NCI-H1694 treated with DMSO at 0.1 percent for 48 hours (cell line): ENCODE results near the gene COL23A1.

Experiments used
- DNase-seq: peaks from one replicate; lab custom pipeline; 2025; lab: John Stamatoyannopoulos, UW

Gene COL23A1

DNA sequence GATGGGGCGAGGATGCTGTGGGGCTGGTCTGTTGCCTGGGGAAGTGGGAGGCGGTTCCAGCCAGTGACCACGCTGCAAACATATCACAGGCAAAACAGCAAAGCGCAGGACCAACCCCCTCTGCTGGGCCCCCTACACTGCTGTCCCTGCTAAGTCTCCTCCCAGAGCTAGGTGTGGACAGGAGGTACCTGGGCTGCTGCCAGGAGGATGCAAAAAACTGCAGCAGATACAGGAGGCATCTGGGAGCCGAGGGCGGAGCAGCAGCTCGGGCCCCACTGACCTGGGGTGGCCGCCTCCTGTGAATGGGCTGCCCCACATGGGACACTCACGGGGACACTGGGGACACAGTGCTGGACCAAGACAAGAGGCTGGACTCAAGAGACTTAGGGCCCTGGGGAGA lies 309.6 kb downstream of the COL23A1 start:
- DNase-seq = no peak

DNA sequence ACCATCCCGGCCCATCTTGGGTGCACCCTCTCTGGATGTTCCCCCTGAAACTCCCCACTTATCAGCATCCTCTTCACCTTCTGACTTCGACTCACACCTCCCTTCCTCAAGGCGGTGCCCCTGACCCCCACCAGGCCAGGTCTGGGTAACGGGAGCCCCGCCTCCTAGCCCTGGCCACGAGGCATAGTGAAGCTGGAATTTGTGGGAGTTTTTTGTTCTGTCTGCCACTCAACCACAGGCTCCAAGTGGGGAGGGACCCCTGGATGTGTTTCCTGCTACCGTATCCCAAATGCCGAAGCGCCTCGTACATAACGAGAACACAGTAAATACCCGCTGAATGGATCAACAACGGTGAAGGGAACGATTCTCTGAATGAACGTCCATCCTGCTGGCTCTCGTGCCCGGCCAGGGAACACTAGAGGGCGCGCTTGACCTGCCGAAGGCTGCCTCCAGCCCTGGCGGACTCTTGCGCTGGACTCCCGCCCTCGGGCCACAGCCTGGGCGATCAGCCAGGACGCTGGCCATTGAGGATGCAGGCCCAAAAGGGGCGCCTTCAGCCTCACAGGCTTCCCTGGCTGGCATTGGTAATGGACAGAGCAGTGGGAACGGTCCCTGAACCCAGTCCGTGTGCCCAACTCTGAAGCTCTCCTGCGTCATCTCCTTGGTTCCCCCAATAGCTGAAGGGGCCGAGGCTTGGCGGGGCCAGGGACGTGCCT lies 310.3 kb downstream of the COL23A1 start:
- DNase-seq = peak; percentile 32

DNA sequence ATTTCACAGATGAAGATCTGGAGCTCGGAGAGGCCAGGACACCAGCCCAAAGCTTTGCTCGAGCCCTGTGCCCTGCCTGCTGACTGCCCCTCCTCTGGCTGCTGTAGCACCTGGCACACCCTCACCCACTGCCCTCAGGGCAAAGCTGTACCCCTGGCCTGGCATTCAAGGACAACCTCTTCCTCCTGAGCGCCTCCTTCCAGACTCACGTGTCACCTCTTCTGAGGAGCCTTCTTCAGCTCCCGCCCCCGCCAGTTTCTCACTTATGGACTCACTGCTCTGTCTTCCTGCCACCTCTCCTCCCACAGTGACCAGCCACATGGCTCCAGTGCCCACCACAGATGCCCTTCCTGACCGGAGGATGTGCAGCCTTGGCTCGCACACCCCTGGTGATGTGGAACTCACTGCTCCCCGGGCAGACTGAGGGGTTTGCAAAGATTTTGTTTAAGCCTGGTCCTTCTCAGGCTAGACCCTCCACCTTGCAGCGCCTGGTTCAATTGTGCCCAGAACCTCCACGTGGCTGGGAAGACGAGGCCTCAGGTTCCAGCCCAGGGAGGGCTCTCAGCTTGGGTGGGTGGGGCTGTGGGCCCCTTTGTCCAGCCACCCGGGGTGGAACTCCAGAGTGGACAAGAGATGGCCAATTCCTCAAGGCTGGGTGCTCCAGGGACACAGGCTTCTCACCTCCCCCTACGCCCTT lies 311.0 kb downstream of the COL23A1 start:
- no peak for DNase-seq

DNA sequence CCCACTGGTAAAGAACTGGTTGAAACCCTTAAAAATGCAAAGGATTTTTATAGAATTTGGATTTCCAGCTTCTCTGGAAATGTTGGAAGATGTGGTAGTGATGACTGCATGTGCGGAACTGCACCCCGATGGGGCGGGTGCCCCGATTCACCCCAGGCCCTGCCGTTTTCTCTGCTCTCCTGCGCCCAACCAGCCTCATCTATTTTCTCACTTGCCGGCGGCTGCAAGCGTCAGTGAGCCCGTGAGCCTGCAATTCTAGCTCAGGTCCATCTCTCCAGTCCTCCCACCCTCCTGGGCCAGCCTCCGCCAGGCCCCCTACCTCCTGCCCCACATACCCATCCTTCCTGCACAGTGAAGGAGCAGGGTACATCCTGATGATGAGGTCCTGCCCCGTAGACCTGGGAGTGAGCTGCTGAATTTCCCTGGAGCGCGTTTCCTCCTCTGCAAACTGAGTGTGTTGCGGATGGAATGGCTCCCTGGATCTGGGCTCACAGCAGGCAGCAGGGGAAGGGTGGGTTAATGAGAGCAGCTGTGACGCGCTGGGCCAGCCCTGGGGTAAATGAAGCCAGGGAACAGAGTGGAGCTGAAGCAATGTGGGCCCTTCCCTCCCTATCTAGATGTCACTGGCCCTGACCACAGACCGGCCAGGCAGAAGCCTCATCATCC lies 311.7 kb downstream of the COL23A1 start:
- no peak for DNase-seq

DNA sequence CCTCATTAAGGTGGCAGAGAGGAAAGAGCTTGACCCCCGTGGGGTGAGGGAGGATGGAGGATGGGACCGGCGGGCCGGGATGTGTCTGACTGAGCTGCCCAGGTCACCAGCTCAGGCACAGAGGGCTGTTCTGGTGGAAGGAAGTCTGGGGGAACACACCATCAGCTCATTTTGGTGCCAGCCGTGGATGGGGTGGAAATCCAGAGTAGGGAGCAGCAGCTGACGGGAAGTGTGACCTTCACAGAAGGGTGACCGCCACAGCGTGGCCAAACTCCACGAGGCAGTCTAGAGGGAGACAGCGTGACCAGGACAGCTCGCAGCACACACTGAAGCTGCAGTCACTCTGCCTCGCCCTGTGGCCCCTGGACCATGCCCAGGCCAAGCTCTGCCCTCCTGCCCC lies 312.3 kb downstream of the COL23A1 start:
- DNase-seq = no peak

DNA sequence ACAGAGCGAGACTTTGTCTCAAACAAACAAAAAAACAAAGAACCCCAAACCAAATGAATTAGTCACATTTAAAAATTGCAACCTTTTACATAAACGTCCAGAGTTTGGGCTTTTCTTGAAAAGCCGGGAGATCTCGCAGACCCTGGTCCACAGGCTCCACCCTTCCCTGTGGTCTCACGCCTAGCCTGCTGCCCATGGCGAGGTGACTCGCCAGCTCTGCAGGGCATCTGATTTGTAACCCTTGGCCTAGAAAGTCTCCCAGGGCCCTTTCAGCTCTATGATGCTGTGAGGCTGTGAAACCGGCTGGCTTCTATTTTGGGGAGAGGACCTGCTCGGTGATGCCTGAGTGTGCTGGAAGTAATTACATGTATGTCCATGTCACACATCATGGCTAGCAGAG lies 312.8 kb downstream of the COL23A1 start:
- DNase-seq = no peak

DNA sequence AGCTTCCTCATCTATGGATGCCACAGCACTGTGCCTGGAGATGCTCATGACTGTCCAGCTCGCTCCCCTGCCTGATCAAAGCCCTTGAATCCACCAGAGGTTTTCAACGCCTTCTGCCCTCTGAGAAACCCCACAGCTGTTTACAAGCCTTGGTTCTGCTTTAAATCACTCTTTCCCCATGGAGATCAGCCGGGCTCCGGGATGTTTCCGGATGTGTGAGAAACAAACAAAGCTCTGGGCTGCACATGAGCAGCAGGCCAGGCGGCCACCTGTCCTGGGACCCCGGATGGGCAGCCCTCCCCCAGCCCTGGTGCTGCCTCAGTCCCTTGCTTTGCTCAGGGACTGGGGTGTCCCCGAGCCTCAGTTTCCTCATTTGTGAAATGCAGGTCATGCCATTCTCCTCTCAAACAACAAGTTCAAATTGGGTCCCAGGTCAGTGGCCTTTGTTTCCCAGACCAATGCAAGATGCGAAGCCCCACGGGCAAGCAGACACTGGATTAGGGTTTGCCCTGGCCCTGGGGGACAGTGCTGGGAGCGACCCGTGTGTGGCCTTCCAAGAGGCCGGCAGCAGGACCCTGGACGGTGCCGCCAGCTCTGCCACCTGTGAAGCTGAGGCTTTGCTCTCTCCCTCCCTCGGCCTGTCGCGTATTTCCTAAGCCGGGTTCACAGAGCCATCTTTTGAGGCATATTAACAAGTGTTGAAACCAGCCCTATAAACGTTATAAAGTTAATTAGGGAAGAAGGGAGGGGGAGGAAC lies 315.2 kb downstream of the COL23A1 start:
- no peak for DNase-seq

DNA sequence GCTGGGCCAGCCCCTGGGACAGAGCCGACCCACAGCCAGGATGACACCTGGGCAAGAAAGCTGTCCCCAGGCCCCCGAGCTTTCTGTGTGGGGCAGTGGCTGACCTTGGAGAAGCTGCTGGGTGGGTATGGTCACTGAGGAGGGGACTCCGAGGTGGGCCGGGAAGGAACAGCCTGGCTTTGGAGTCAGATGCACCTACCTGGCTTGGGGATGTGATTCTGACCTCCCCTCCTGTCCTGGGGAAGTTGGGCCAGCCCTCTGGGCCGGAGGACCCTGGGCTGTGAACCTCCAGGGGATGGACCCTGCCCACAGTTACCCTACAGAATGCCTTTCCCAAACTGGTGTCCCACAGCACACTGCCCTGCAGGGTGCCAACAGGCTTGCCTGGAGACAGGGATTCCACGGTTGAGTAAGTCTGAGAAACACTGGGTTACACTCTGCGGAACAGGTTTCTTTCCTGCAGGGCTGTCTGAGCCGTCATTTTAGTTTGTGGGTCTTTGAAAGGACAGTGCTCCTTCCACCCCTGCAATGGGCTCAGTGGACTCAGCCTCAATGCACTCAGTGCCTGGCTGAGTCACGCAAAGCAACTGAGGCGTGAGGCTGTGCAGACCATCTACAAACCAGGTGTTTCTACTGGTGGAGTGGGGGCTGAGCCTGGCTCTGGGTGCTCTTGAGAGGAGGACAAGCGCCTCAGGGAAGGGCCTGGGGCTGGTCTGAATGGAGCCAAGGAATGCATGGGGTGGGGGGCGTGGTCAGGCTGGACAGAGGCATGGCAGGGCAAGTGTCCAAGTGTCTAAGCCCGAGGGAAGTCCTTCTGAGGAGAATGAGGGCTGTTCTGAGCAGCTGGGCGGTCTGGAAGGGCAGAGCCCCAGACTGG lies 316.3 kb downstream of the COL23A1 start:
- DNase-seq = no peak

DNA sequence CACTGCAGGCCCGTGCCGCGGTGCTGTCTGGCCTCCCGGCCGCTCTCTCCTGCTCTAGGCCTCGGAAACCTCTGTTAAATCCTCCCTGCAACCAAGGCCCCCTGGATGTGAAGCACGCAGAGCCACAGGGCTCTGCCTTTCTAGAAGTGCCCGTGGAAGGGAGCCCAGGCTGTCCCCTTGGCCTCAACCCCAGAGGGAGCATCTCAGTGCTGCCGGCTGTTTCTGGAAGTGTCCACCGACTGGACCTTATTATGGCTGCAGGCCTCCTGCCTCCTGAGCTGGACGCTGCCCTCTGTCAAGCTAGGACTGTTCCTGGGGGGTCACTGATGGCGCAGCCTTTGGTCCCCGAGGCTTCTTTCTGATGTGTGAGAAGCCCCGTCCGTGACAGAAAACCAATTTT lies 317.2 kb downstream of the COL23A1 start:
- no peak for DNase-seq

DNA sequence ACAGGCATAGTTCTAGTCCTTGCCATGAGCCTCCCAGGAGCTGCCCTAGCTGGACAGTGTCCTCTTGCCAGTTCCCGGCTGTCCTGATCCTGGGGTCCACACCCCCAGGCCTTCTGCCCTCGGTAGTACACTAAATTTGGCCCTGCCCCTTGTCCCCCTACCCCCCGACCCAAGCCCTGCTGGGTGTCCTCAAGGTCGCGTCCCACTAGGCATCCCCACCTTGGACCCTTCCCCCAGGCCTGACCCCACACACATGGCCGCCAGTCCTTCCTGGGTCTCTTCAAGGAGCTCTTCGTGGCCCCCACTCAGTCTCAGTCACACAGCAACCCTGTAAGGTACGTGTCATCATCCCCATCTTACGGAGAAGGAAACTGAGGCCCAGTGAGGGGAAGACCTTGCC lies 317.6 kb downstream of the COL23A1 start:
- no peak for DNase-seq

DNA sequence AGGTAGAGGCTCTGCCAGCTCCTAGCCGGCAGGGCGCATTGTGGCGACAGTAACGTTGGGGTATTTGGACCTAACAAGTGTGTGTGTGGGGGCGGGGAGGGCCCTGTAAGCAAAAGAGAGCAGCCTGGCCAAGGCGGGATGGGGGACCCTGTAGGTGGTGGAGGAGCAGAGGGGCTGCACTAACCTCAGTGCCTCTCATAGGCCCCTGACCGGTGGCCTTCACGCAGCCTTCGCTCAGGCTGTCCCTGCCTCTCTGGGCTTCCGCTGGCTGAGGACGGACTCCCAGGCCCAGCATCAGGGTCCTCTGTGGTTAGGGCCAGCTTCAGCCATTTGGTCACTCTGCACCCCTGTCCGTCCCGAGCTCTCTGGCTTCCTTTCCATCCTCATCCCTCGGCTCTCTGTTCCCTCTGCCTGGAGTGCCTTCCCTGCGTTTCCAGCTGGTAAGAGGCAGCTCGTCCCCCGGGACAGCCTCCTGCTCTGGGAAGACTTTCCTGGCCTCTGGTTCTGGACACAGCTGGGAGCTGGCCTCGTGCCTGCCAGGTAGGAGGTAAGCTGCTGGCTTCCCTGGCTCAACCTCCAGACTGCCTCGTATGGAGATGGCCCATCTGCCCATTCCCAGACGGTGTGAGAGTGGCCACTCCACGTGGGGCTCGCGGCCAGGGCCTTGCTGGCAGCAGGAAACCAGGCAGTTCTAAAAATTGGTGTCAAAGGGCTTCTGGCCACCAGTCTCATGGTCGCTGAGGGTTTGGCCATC lies 318.3 kb downstream of the COL23A1 start:
- no peak for DNase-seq

DNA sequence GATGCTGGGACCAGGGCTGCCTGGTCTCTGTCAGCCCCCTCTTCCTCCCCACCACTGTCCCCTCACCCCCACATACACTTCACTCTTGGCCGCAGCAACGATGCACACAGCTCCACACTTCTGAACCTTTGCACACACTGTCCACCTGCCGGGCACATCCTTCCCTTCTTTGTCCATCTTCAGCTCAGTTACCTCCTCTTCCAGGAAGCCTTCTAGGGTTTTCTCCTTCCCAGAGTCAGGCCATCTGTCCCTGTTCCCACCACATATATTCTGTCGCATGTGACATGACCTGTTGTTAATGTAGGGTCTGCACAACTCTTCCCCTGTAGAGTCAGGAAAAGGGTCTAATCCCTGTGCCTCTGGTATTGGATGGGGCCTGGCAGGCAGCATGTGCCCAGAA lies 319.0 kb downstream of the COL23A1 start:
- no peak for DNase-seq

DNA sequence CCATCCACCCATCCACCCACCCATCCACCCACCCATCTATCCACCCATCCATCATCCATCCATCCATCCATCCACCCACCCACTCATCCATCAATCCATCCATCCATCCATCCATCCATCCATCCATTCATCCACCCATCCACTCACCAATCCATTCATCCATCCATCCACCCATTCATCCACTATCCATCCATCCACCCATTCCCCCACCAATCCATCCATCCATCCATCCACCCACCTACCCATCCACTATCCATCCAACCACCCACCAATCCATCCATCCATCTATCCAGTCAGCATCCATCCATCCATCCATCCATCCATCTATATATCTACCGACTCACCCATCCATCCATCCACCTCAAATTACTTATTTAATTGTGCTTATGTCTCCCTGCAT lies 320.7 kb downstream of the COL23A1 start:
- DNase-seq = no peak

DNA sequence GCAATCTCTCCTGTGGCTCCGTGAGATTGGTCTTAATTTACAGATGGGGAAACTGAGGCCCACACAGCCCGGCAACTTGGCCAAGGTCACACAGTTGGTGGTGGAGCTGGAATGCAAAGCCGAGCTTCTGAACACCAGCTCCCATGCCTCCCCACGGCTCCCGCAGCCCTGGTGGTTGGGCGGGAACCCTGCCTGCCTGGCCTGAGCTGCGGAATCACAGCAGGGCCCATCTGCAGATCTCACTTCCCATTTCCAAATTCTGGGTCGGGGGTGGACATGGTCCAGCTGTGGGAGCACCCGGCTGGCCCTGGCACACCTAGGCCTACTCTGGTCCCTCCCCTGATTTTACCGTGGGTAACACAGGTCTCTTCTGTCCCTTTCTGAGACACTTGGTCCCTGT lies 322.3 kb downstream of the COL23A1 start:
- DNase-seq = no peak

DNA sequence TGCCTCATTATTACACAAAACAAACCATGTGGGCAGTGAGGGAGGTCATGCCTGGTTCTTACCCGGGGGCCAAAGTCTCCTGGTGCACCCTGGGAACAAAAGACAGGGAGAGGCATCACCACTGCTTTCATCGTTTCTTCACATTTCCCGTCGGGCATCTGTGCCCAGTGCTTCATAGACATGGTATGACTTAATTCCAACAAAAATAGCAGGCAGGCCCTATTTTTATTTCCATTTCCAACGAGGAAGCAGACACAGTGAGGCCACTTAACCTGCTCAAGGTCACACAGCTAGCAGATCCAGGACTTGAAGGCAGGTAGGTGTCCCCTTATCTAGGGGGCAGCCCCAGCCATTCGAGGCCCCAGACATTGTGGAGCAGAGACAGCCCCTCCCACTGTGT lies 322.9 kb downstream of the COL23A1 start:
- DNase-seq = no peak

DNA sequence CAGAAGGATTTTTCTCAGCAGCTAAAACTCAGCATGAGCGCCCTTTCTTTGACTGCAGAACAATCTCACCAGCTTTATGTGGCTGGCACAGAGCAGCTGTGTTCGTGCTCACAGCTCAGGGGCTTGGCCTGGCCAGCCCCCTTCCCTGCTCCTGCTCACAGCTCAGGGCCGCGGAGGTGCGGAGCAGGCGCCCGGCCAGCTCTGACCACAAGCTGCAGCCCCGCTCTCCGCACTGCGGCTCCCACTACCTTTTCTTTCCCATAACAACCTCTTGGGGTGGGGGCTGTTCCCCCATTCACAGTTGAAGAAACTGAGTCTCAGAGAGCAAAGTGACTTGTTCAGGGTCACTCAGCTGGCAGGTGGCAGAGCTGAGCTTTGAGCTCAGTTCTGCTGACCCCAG lies 323.6 kb downstream of the COL23A1 start:
- no peak for DNase-seq

DNA sequence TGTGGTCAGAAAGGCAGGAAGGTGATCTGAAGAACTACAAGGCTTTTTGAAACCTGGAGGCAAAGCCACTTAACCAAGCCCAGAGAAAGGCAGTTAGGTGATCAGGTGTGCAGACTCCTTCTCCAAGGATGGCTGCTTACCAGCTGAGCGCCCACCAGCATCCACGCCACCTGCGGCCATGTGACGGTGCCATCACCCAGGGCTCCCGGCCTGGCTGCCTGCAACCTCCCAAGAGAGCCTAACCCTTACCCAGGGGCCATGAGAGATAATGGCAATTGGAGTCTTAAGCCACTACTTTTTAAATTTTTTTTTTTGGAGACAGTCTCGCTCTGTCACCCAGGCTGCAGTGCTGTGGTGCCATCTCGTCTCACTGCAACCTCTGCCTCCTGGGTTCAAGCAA lies 324.4 kb downstream of the COL23A1 start:
- DNase-seq = no peak

DNA sequence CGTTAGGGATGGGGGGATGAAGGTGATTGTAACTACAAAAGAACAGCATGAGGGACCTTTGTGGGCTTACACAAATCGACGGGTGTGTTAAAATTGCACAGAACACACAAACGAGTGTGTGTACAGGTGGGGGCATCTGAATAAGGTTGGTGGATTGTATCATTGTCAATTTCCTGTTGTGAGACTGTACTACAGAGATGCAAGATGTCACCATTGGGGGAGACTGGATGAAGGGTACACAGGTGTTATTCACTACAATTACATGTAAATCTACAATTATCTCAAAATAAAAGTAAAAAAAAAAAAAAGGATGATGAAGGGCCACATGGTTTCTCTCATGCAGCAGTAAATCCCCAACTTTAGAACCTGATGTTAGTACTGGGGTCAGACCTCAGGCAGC lies 326.1 kb downstream of the COL23A1 start:
- DNase-seq = no peak

DNA sequence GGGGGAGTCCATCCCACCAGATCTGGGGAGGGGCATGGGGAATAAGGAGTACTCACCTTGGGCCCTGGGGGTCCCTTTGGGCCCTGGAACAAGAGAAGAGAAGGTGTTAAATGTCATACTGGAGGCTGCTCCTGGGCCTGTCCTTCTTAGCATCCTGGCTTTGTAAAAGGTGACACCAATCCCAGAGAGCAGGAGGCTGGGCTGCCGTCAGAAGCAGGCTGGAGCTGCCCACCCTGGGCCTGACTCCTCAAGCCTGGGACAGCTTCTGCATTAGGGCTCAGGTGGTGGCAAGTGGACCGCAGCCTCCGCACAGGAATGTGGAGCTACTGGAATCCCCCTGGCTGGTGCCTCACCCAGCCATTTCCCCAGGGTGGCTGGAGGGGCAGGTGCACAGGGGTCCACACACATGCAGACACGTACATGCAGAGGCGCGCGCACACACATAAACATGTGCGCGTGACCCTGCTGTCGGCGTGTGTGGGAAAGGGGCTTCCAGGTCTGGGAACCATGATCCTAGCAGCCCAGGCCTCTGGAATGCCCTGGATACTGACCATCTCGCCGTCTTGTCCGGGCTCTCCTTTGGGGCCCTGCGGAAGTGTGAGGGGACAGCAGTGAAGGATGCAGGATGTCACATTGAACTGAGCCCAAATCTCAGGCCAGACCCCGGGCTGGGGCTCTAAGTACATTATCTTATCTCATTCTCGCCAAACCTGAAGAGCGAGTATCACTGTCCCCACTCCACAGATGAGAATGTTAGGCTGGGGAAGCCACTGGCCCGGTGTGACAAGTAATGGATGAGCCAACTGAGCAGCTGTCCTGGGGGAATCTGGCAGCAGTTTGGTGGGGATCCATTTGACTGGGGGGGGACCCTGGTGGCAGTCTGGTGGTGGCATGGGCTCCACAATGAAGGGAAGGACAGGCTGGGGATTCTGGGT lies 328.3 kb downstream of the COL23A1 start:
- no peak for DNase-seq
